Esophagus squamous epithelium (tissue), 4 donors: Measurements from ENCODE around the gene VOPP1.
A peak's percentile ranks its signal among the peaks of the same experiment; 100 is the strongest.

Source experiments
- POLR2A ChIP-seq, 4 donors: fragments of 450-650 bp; IDR thresholded peaks; one replicate each; pipeline ENCODE4 v1.6.1; 2017; ENCODE audit warnings: antibody characterized with exemption in 4 of 4, mild to moderate bottlenecking in 4 of 4, moderate library complexity in 3 of 4
- TF ChIP-seq, protein P1 (sequence below), 6 experiments: fragments of 450-650 bp in 4 of 6; fragments of 200-600 bp in 2 of 6; sonication (generic) in 2 of 6; IDR thresholded peaks; one replicate each; pipeline ENCODE4 v1.5.1; 2016 to 2019; ENCODE audit warnings: antibody characterized with exemption in 6 of 6, mild to moderate bottlenecking in 4 of 6, moderate library complexity in 4 of 6

DNA sequence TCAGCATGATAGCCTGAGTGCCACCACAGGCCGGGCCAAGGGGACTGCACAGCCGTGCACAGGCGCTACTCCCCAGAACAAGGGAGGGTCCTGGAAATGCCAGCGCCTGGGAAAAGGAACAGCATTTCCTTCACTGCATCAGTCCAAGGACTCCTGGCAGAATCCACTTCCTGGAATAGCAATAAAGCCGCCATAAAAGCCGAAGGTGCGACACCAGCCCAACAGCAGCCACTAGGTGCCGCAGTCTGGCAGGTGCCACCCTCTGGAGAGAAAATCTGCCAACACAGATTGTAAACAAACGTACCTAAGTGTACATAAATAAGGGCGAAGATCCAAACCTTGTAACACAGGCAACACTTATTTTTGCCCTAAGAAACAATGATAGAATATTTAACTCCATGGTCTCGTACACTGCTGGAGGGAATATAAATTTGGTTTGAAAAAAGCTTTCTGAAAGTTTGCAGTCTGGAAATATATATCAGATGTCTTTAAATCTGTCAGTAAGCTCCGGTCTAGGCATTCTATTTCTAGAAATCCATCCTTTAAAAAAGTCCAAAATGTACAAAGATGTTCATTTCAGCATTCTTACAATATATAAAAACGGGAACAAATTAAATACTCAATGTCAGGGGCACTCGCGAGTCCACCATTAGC is 22.2 kb downstream of the VOPP1 start:
- TF ChIP-seq, protein P1, sequence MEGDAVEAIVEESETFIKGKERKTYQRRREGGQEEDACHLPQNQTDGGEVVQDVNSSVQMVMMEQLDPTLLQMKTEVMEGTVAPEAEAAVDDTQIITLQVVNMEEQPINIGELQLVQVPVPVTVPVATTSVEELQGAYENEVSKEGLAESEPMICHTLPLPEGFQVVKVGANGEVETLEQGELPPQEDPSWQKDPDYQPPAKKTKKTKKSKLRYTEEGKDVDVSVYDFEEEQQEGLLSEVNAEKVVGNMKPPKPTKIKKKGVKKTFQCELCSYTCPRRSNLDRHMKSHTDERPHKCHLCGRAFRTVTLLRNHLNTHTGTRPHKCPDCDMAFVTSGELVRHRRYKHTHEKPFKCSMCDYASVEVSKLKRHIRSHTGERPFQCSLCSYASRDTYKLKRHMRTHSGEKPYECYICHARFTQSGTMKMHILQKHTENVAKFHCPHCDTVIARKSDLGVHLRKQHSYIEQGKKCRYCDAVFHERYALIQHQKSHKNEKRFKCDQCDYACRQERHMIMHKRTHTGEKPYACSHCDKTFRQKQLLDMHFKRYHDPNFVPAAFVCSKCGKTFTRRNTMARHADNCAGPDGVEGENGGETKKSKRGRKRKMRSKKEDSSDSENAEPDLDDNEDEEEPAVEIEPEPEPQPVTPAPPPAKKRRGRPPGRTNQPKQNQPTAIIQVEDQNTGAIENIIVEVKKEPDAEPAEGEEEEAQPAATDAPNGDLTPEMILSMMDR (IDR thresholded peaks at IDR 0.05) = peak; percentile 22 to 62 (median 34)
- TF ChIP-seq POLR2A (IDR thresholded peaks at IDR 0.05) = no peak
